ENCODE measurements around the gene MYL9.

- TF ChIP-seq EP300 (conservative IDR thresholded peaks at IDR 0.05; ENCODE audit: poor library complexity, severe bottlenecking) (no peak), SMC3 (conservative IDR thresholded peaks at IDR 0.05; ENCODE audit: poor library complexity) (no peak), CTCF (IDR thresholded peaks at IDR 0.05; ENCODE audit: poor library complexity, severe bottlenecking) (no peak), POLR2AphosphoS5 (IDR thresholded peaks at IDR 0.05) (no peak), REST (IDR thresholded peaks at IDR 0.05; ENCODE audit: borderline replicate concordance) (no peak), EZH2 (IDR thresholded peaks at IDR 0.05; ENCODE audit: borderline replicate concordance, insufficient read depth, low read length, poor library complexity, severe bottlenecking) (no peak)
These were observed 8.8 kb downstream of the MYL9 start for GRCh38 chr20:36549942-36550789.
